ENCODE data around the gene ANAPC5.

Gene ANAPC5

GRCh38 chr12:121334513-121335343 is 17.5 kb downstream of the ANAPC5 start:
- Histone ChIP-seq H3K4me2 (ENCODE audit: low read length) (no peak overlapping the region), H3K27me3 (ENCODE audit: control insufficient read depth, insufficient read depth, low read length) (no peaks in the 10 kb centered on the region), H3K79me2 (peaks cover 2% of the 10 kb centered on the region), H2AFZ (no peak overlapping the region), H3K4me3 (ENCODE audit: low read depth, low read length) (no peak overlapping the region), H3K4me1 (no peaks in the 10 kb centered on the region), H3K36me3 (ENCODE audit: control insufficient read depth, insufficient read depth, low read length) (no peaks in the 10 kb centered on the region), H3K9ac (no peak overlapping the region), H3K9me3 (ENCODE audit: control insufficient read depth, low read length) (no peaks in the 10 kb centered on the region), H3K27ac (no peak overlapping the region)
- TF ChIP-seq, protein P1, sequence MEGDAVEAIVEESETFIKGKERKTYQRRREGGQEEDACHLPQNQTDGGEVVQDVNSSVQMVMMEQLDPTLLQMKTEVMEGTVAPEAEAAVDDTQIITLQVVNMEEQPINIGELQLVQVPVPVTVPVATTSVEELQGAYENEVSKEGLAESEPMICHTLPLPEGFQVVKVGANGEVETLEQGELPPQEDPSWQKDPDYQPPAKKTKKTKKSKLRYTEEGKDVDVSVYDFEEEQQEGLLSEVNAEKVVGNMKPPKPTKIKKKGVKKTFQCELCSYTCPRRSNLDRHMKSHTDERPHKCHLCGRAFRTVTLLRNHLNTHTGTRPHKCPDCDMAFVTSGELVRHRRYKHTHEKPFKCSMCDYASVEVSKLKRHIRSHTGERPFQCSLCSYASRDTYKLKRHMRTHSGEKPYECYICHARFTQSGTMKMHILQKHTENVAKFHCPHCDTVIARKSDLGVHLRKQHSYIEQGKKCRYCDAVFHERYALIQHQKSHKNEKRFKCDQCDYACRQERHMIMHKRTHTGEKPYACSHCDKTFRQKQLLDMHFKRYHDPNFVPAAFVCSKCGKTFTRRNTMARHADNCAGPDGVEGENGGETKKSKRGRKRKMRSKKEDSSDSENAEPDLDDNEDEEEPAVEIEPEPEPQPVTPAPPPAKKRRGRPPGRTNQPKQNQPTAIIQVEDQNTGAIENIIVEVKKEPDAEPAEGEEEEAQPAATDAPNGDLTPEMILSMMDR (IDR thresholded peaks at IDR 0.05), result peak; percentile 85

GRCh38 chr12:121333747-121334146 is 18.5 kb downstream of the ANAPC5 start:
- no peaks in the 10 kb centered on the region for H3K4me1 ChIP-seq
- H3K36me3 ChIP-seq (ENCODE audit: control insufficient read depth, insufficient read depth, low read length), result no peaks in the 10 kb centered on the region
- no peaks in the 10 kb centered on the region for H3K9me3 ChIP-seq (ENCODE audit: control insufficient read depth, low read length)

DNA sequence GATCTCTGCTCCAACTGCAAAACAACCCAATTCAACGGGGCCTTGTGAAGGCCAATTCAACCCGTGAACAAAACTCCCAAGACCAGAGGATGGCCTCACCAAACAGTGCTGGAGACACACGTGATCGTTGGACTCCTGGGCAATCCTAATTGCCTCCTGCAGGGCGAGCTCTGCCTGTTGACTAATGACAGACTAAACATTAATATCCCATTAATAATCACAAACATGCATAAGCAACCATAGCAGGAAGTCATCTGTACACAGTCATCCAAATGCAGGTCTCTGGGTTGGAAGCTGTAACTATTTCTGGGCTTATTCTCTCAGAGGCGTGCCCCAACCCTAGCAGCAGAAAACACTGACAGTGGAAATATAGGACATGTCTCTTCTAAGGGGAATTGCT is 21.0 kb downstream of the ANAPC5 start:
- no peaks in the 10 kb centered on the region for H3K27me3 ChIP-seq (ENCODE audit: control insufficient read depth, insufficient read depth, low read length)
- no peak overlapping the region for H2AFZ ChIP-seq
- H3K4me1 ChIP-seq, result no peaks in the 10 kb centered on the region
- H3K79me2 ChIP-seq, result peaks cover 2% of the 10 kb centered on the region
- H3K27ac ChIP-seq, result no peak overlapping the region
- H3K36me3 ChIP-seq (ENCODE audit: control insufficient read depth, insufficient read depth, low read length), result no peaks in the 10 kb centered on the region
- no peaks in the 10 kb centered on the region for H3K9me3 ChIP-seq (ENCODE audit: control insufficient read depth, low read length)
- TF ChIP-seq, protein P1 (IDR thresholded peaks at IDR 0.05), result no peak
- H3K4me2 ChIP-seq (ENCODE audit: low read length), result no peak overlapping the region
- H3K9ac ChIP-seq, result no peak overlapping the region
- H3K4me3 ChIP-seq (ENCODE audit: low read depth, low read length), result no peak overlapping the region

More at GRCh38 chr12:121333747-121334146, 18.5 kb downstream of the ANAPC5 start:
- Histone ChIP-seq H3K79me2 (peaks cover 2% of the 10 kb centered on the region), H3K4me3 (ENCODE audit: low read depth, low read length) (no peak overlapping the region), H3K27me3 (ENCODE audit: control insufficient read depth, insufficient read depth, low read length) (no peaks in the 10 kb centered on the region), H3K27ac (no peak overlapping the region), H3K4me2 (ENCODE audit: low read length) (no peak overlapping the region), H2AFZ (no peak overlapping the region), H3K9ac (no peak overlapping the region)
- TF ChIP-seq, protein P1 (IDR thresholded peaks at IDR 0.05), result no peak

DNA sequence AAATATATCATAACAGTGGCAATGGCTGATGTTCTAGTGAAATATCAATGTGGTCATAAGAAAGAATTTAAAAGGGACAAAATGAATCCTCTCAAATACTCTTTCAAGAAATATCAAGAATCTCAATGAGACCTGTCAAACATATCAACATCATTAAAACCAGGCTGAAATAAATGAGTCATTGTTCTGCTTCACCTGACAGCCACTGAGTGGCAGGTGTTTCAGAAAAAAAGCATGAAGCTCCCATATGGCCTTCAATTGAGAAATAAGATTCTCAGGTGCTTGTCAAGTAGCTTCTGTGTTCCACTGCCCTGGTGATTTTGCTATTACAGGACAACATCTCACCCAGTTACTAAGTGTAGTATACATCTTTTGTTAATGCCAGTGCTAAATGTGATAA is 21.5 kb downstream of the ANAPC5 start:
- H3K9ac ChIP-seq, result no peak overlapping the region
- H3K4me1 ChIP-seq, result no peaks in the 10 kb centered on the region
- no peak overlapping the region for H3K4me3 ChIP-seq (ENCODE audit: low read depth, low read length)
- TF ChIP-seq, protein P1 (IDR thresholded peaks at IDR 0.05), result no peak
- H3K9me3 ChIP-seq (ENCODE audit: control insufficient read depth, low read length), result no peaks in the 10 kb centered on the region
- H3K36me3 ChIP-seq (ENCODE audit: control insufficient read depth, insufficient read depth, low read length), result no peaks in the 10 kb centered on the region
- H3K4me2 ChIP-seq (ENCODE audit: low read length), result no peak overlapping the region
- H3K27ac ChIP-seq, result no peak overlapping the region
- no peak overlapping the region for H2AFZ ChIP-seq
- H3K27me3 ChIP-seq (ENCODE audit: control insufficient read depth, insufficient read depth, low read length), result no peaks in the 10 kb centered on the region
- H3K79me2 ChIP-seq, result peaks cover 2% of the 10 kb centered on the region

DNA sequence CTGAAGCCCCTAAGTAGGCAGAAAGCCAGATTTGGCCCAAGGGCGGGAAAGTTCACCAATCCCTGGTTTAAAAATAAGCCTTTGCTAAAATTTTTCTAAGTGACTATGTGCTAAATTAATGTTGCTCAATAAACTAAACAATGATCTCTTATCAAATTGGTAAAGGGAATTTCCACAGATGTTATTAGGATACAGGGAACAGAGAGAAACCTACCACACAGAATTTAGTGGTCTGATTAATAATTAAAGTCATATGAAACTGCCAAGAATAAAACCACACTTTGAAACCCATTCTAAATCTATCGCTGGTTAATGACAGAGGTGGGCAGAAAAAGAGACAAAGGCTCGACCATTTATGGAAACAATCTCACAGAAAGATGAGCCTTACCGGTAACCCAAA is 22.0 kb downstream of the ANAPC5 start:
- no peak overlapping the region for H3K27ac ChIP-seq
- no peaks in the 10 kb centered on the region for H3K36me3 ChIP-seq (ENCODE audit: control insufficient read depth, insufficient read depth, low read length)
- H3K27me3 ChIP-seq (ENCODE audit: control insufficient read depth, insufficient read depth, low read length), result no peaks in the 10 kb centered on the region
- no peaks in the 10 kb centered on the region for H3K9me3 ChIP-seq (ENCODE audit: control insufficient read depth, low read length)
- H3K4me1 ChIP-seq, result no peaks in the 10 kb centered on the region
- no peak overlapping the region for H2AFZ ChIP-seq
- no peak overlapping the region for H3K9ac ChIP-seq
- no peak overlapping the region for H3K4me3 ChIP-seq (ENCODE audit: low read depth, low read length)
- no peak overlapping the region for H3K4me2 ChIP-seq (ENCODE audit: low read length)
- TF ChIP-seq, protein P1 (IDR thresholded peaks at IDR 0.05), result no peak
- H3K79me2 ChIP-seq, result peaks cover 2% of the 10 kb centered on the region
